Keratinocyte (primary cell): ENCODE data around the gene DIP2B. TPM values are rescaled to one million over a fixed set of nuclear protein-coding genes. Genes with fewer than 3 reads are reported as not detected.

ENCODE experiments used
- DNase-seq: peaks from one replicate; pipeline ENCODE4 v3.0.0-alpha.2; 2011; ENCODE audit warnings: low read depth, missing footprints, low spot score
- FAIRE-seq: peaks from 2 replicates; lab custom pipeline; 2011; peaks lifted over from hg19 to GRCh38; lab: Jason Lieb, UNC
- H2AFZ ChIP-seq: 2 replicates; pipeline ENCODE4 v1.6.0; 2012; ENCODE audit warnings: low read length, control low read depth, inconsistent platforms; ENCODE audit not compliant: control insufficient read depth
- H3K27ac ChIP-seq: 2 replicates; pipeline ENCODE4 v1.5.1; 2011; ENCODE audit warnings: low read length; ENCODE audit not compliant: control insufficient read depth, insufficient read depth
- H3K27me3 ChIP-seq: 3 replicates; pipeline ENCODE4 v1.6.0; 2011; ENCODE audit warnings: low read length; ENCODE audit not compliant: control insufficient read depth, insufficient read depth; ENCODE audit errors: extremely low read depth
- H3K36me3 ChIP-seq, 2 experiments: 2 replicates in 1 of 2; 3 replicates in 1 of 2; pipeline ENCODE4 v1.5.1; 2011; ENCODE audit warnings: low read length in 2 of 2, mild to moderate bottlenecking in 1 of 2; ENCODE audit not compliant: control insufficient read depth in 2 of 2, insufficient read depth in 2 of 2; ENCODE audit errors: extremely low read depth in 1 of 2
- H3K4me1 ChIP-seq: 3 replicates; pipeline ENCODE4 v1.5.1; 2011; ENCODE audit warnings: low read length; ENCODE audit not compliant: control insufficient read depth, insufficient read depth; ENCODE audit errors: extremely low read depth
- H3K4me2 ChIP-seq: 3 replicates; pipeline ENCODE4 v1.6.0; 2011; ENCODE audit warnings: low read depth, low read length; ENCODE audit not compliant: control insufficient read depth, insufficient read depth; ENCODE audit errors: extremely low read depth
- H3K4me3 ChIP-seq, 3 experiments: fragments of 200-600 bp in 1 of 3; sonication (generic) in 1 of 3; 2 replicates in 2 of 3; 3 replicates in 1 of 3; pipeline ENCODE4 v1.5.1; 2011 to 2016; ENCODE audit warnings: low read length in 3 of 3, mild to moderate bottlenecking in 3 of 3, control low read depth in 2 of 3, inconsistent platforms in 1 of 3, low read depth in 1 of 3, mixed read lengths in 1 of 3, mixed run types in 1 of 3, moderate library complexity in 1 of 3; ENCODE audit not compliant: control insufficient read depth in 2 of 3, insufficient read depth in 2 of 3; ENCODE audit errors: extremely low read depth in 1 of 3
- H3K79me2 ChIP-seq: 2 replicates; pipeline ENCODE4 v1.6.0; 2012; ENCODE audit warnings: low read length; ENCODE audit not compliant: control insufficient read depth, insufficient read depth
- H3K9ac ChIP-seq: 3 replicates; pipeline ENCODE4 v1.6.0; 2011; ENCODE audit warnings: low read length; ENCODE audit not compliant: control insufficient read depth, insufficient read depth; ENCODE audit errors: extremely low read depth
- H3K9me1 ChIP-seq: 3 replicates; pipeline ENCODE4 v1.6.0; 2011; ENCODE audit warnings: low read length; ENCODE audit not compliant: control insufficient read depth, insufficient read depth; ENCODE audit errors: extremely low read depth
- H3K9me3 ChIP-seq: 2 replicates; pipeline ENCODE4 v1.5.1; 2012; ENCODE audit warnings: low read depth, low read length; ENCODE audit not compliant: control insufficient read depth
- H4K20me1 ChIP-seq: 3 replicates; pipeline ENCODE4 v1.6.0; 2011; ENCODE audit warnings: low read length; ENCODE audit not compliant: control insufficient read depth, insufficient read depth; ENCODE audit errors: extremely low read depth
- CTCF ChIP-seq, 3 experiments: IDR thresholded peaks in 1 of 3; conservative IDR thresholded peaks in 1 of 3; optimal IDR thresholded peaks in 1 of 3; 2 replicates in 2 of 3; 3 replicates in 1 of 3; pipeline versions ENCODE3 to v1.5.1; 2011; ENCODE audit warnings: low read length in 3 of 3, mild to moderate bottlenecking in 3 of 3, moderate library complexity in 2 of 3, control low read depth in 1 of 3, inconsistent platforms in 1 of 3; ENCODE audit not compliant: insufficient read depth in 2 of 3; ENCODE audit errors: extremely low read depth in 1 of 3
- EZH2 ChIP-seq: IDR thresholded peaks from one replicate; pipeline ENCODE4 v1.6.1; 2012; ENCODE audit warnings: inconsistent platforms, mild to moderate bottlenecking, low read length, moderate library complexity
- dilution Hi-C: fragments of 300-500 bp; cut with MboI; formaldehyde crosslinking; loops from one replicate; pipeline ENCODE4 v1.7.0; 2020; ENCODE audit warnings: low sequenced_read_pairs; ENCODE audit not compliant: extremely low pct_ligation_motif_present
- polyA plus RNA-seq, 5 experiments: library from polyadenylated mRNA; depleted of rRNA in 3 of 5; stranded (reverse) in 3 of 5; stranded (forward) in 1 of 5; unstranded in 1 of 5; fragments of >200 nt; gene quantifications; 1 replicate in 1 of 5; 2 replicates in 3 of 5; 3 replicates in 1 of 5; pipeline versions ENCODE4 v1.2.1 to v1.2.3, GENCODE V29; 2011 to 2012; ENCODE audit warnings: missing spikeins in 2 of 5, low read depth in 1 of 5, low replicate concordance in 1 of 5

Gene DIP2B
- polyA plus RNA-seq, 1 donor (not counting 4 experiments of a cell fraction or from before 2014, with no cell fraction given) = 30.2 TPM

DNA sequence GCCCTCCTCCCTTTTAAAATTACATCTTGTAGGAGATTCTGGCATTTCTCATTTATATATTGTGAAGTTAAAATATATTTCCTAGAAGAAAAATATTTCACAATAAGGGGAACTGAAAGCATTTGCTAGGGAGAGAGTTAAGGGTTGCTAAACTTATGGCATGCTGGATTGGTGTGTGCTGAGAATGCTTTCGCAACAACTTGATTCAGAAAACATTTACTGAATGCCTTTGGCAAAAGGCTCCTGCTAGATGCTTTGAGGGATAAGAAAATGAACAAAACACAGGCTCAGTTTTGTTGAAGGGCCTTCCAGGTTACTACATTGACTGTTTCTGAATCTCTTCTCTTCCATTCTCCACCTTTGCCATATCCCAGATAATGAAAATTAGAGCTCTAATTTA lies 67.5 kb downstream of the DIP2B start:
- peak; percentile 49 for FAIRE-seq
- H3K9ac ChIP-seq = peak overlapping the region; percentile 12
- dilution Hi-C loops = no loop called here
- TF ChIP-seq EZH2 (no peak), CTCF (optimal IDR thresholded peaks at IDR 0.05 in 1 of 3, IDR thresholded peaks at IDR 0.05 in 1 of 3, conservative IDR thresholded peaks at IDR 0.05 in 1 of 3; ENCODE audit: extremely low read depth in 1 of 3, insufficient read depth in 2 of 3, low read length in 3 of 3) (no peak)
- H3K4me3 ChIP-seq = no peak overlapping the region
- no peak for DNase-seq
- H3K36me3 ChIP-seq = no peaks in the 10 kb centered on the region
- no peak overlapping the region for H2AFZ ChIP-seq
- no peaks in the 10 kb centered on the region for H4K20me1 ChIP-seq
- peaks cover 76% of the 10 kb centered on the region for H3K79me2 ChIP-seq
- no peaks in the 10 kb centered on the region for H3K9me3 ChIP-seq
- no peaks in the 10 kb centered on the region for H3K9me1 ChIP-seq
- no peaks in the 10 kb centered on the region for H3K27me3 ChIP-seq
- peak overlapping the region; percentile 45 for H3K27ac ChIP-seq
- H3K4me1 ChIP-seq = peaks cover 50% of the 10 kb centered on the region
- peak overlapping the region; percentile 53 for H3K4me2 ChIP-seq

DNA sequence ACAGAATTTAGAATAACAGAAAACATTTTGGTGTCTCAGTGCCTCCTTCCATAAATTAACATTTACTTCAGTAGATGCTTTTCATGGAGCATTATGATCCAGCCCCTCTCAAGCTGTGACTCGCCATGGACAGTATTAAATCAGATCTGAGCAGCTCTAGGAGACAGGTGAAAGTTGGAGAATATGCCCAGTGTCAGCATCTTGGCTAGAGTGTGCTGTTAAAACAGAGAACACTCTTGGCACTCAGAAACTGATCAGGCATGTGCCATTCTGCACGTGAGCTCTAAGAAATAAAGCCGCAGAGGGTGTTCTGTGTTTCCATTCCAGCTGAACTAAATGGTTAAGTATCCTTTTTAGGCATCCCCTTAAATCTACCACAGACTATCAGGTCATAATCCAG lies 68.0 kb downstream of the DIP2B start:
- Histone ChIP-seq H3K9ac (no peak overlapping the region), H3K9me1 (no peaks in the 10 kb centered on the region), H3K9me3 (no peaks in the 10 kb centered on the region), H3K79me2 (peaks cover 73% of the 10 kb centered on the region), H3K27ac (peak overlapping the region; percentile 45), H3K4me1 (peaks cover 50% of the 10 kb centered on the region), H2AFZ (no peak overlapping the region), H3K27me3 (no peaks in the 10 kb centered on the region), H3K4me2 (peak overlapping the region; percentile 53), H3K36me3 (no peaks in the 10 kb centered on the region), H4K20me1 (no peaks in the 10 kb centered on the region), H3K4me3 (no peak overlapping the region)
- dilution Hi-C loops = no loop called here
- no peak for FAIRE-seq
- TF ChIP-seq EZH2 = no peak
- no peak for TF ChIP-seq CTCF (optimal IDR thresholded peaks at IDR 0.05 in 1 of 3, IDR thresholded peaks at IDR 0.05 in 1 of 3, conservative IDR thresholded peaks at IDR 0.05 in 1 of 3; ENCODE audit: extremely low read depth in 1 of 3, insufficient read depth in 2 of 3, low read length in 3 of 3)
- no peak for DNase-seq
